Ovary (tissue), 9 donors: ENCODE data around the gene SNRPF. TPM values are rescaled to one million over a fixed set of nuclear protein-coding genes. Genes with fewer than 3 reads are reported as not detected.

Experiments used
- DNase-seq, 5 donors: peaks; one replicate each; pipeline ENCODE4 v3.0.0-alpha.2; 2019 to 2020
- H3K27ac ChIP-seq, 2 donors: fragments of 200-600 bp; one replicate each; pipeline versions ENCODE4 v1.5.1 to v1.8.0; 2019 to 2022
- H3K27me3 ChIP-seq: fragments of 200-600 bp; one replicate; pipeline ENCODE4 v1.8.0; 2022
- H3K36me3 ChIP-seq: fragments of 200-600 bp; sonication (generic); one replicate; pipeline ENCODE4 v1.5.1; 2019
- H3K4me1 ChIP-seq: one replicate; pipeline ENCODE4 v1.8.1; 2013; ENCODE audit warnings: mild to moderate bottlenecking, moderate library complexity; ENCODE audit not compliant: insufficient read depth
- H3K4me3 ChIP-seq: fragments of 200-600 bp; sonication (generic); one replicate; pipeline ENCODE4 v1.5.1; 2017
- H3K9me3 ChIP-seq, 2 donors: fragments of 200-600 bp in 1 of 2; sonication (generic) in 1 of 2; one replicate each; pipeline versions ENCODE4 v1.5.1 to v1.8.1; 2013 to 2019; ENCODE audit warnings: mild to moderate bottlenecking in 1 of 2, moderate library complexity in 1 of 2
- CTCF ChIP-seq, 3 donors: fragments of 450-650 bp in 2 of 3; fragments of 200-600 bp in 1 of 3; IDR thresholded peaks; one replicate each; pipeline versions ENCODE4 v1.5.1 to v1.8.0; 2016 to 2022; ENCODE audit warnings: antibody characterized with exemption in 3 of 3, mild to moderate bottlenecking in 1 of 3
- EP300 ChIP-seq: sonication (generic); formaldehyde crosslinking; IDR thresholded peaks from one replicate; pipeline ENCODE4 v1.6.1; 2017; ENCODE audit warnings: antibody characterized with exemption
- POLR2A ChIP-seq: fragments of 450-650 bp; IDR thresholded peaks from one replicate; pipeline ENCODE4 v1.6.1; 2017; ENCODE audit warnings: antibody characterized with exemption, mild to moderate bottlenecking, moderate library complexity
- WGBS, 3 donors: extraction: QIAGEN DNeasy Blood & Tissue Kit in 1 of 3; methylation state at CpG; one replicate each; pipeline versions ENCODE4 v1.1.5 to v1.1.7; 2013 to 2017; 5-methylcytosine and 5-hydroxymethylcytosine counted together
- intact Hi-C, 4 donors: fragments of 100-400 bp; cut with DNase I; formaldehyde crosslinking; loops; one replicate each; pipeline versions ENCODE4 v1.11.0 to v1.15.1; 2022 to 2023
- polyA plus RNA-seq, 2 donors: library from polyadenylated mRNA; stranded (reverse); fragments of 200-250 nt in 1 of 2; fragments of 350-450 nt in 1 of 2; fragmentation: Illumina TruSeq in 1 of 2; extraction: RNeasy Lipid Tissue Mini Kit (QIAGEN cat#74804) in 1 of 2; gene quantifications; one replicate each; pipeline ENCODE4 v1.2.3, GENCODE V29; 2013 to 2014
- total RNA-seq, 7 donors: library from RNA; depleted of rRNA in 2 of 7; stranded (reverse); fragments of >200 nt in 2 of 7; fragmentation: NEBNext Ultra II Directional in 3 of 7; extraction: Animal tissue kit (Norgen Biotek cat#: 25700) in 3 of 7; gene quantifications; one replicate each; pipeline versions ENCODE4 v1.1.0 to v1.2.4, GENCODE V29; 2016 to 2023
- donor health status: DM: no; HTN: no; CAD: no; lungs with moderate emphysema.
- donor health status: DM: no; HTN: no; CAD: no.
- donor health status: Bipolar disorder and iron deficiency.
- donor health status: DM: yes; HTN: yes; CAD: no.
- donor health status: DM: no; HTN: no; CAD: no.
- donor health status: DM: yes; HTN: yes; CAD: no.

Gene SNRPF
- total and polyA plus RNA-seq, 9 donors = 8.5 to 28.4 (median 17.9) TPM

GRCh38 chr12:95834572-95834971, 24.2 kb upstream of the SNRPF start:
- Histone ChIP-seq H3K27me3 (no peaks in the 10 kb centered on the region), H3K36me3 (no peaks in the 10 kb centered on the region), H3K27ac (no peak overlapping the region), H3K4me1 (no peaks in the 10 kb centered on the region), H3K4me3 (no peak overlapping the region), H3K9me3 (no peaks in the 10 kb centered on the region)
- intact Hi-C loops = no loop called here
- 79 to 95% (median 82%) methylated on average over 1 of the region's 1 CpG for WGBS, 3 donors
- TF ChIP-seq EP300 = no peak
- no peak for TF ChIP-seq CTCF (IDR thresholded peaks at IDR 0.05)
- no peak for DNase-seq

DNA sequence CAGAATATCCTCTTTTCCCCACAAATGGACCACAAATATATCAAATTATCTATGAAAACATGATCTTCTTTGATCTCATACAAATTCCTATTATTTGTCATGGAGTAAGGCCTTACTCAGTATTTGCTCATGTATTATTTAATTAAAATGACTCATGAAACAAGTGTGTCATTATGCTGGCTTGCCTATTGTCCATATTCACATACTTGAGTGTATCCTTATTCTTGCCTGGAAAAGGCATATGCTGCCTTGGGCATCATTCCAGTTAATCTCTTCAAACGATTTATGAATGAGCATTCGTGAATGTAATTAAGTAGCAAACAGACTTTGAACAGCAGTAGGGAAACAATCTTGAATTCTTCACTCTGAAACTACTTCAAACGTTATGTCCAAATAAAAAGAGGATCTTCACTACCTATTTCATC, 22.6 kb upstream of the SNRPF start:
- Histone ChIP-seq H3K27ac (no peak overlapping the region), H3K4me1 (no peaks in the 10 kb centered on the region), H3K36me3 (no peaks in the 10 kb centered on the region), H3K4me3 (no peak overlapping the region), H3K27me3 (no peaks in the 10 kb centered on the region), H3K9me3 (no peaks in the 10 kb centered on the region)
- DNase-seq = no peak
- WGBS, 3 donors = 3 to 4% (median 4%) methylated on average over 3 of the region's 3 CpGs
- intact Hi-C loops = no loop called here
- TF ChIP-seq EP300 (no peak), CTCF (IDR thresholded peaks at IDR 0.05) (no peak), POLR2A (no peak)

- no peaks in the 10 kb centered on the region for H3K9me3 ChIP-seq
- H3K4me3 ChIP-seq = no peak overlapping the region
- 0 to 13% (median 3%) methylated on average over 1 of the region's 1 CpG for WGBS, 3 donors
- no peaks in the 10 kb centered on the region for H3K36me3 ChIP-seq
- intact Hi-C loops = no loop called here
- no peak for TF ChIP-seq EP300
- no peak for TF ChIP-seq CTCF (IDR thresholded peaks at IDR 0.05)
- no peak for TF ChIP-seq POLR2A
- no peak for DNase-seq
- no peak overlapping the region for H3K27ac ChIP-seq
- no peaks in the 10 kb centered on the region for H3K4me1 ChIP-seq
- H3K27me3 ChIP-seq = no peaks in the 10 kb centered on the region
Observed at GRCh38 chr12:95836630-95837239, 22.0 kb upstream of the SNRPF start.

DNA sequence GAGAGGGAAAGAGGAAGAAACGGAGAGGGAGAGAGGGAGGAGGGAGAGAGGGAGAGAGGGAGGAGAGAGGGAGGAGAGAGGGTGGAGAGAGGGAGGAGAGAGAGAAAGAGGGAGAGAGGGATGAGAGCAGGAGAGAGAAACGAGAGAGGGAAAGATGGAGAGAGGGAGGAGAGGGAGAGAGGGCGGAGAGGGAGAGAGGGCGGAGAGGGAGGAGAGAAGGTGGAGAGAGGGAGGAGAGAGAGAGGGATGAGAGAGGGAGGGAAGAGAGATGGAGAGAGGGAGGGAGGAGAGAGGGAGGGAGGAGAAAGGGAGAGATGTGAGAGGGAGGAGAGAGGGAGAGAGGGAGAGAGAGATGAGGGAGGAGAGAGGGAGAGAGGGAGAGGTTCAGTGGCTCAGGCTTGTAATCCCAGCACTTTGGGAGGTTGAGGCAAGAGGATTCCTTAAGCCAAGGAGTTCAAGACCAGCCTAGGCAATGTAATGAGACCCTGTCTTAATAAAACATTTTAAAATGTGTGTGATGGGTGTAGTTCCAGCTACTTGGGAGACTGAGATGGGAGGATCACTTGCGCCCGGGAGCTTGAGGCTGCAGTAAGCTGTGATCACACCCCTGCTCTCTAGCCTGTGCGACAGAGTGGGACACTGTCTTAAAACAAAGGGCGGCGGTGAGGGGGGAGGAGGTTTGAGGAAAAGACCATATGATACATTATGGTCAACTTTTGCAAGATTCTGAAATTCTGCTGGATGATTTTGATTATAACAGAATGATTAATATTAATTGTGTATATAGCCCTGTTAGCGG, 21.3 kb upstream of the SNRPF start:
- no peaks in the 10 kb centered on the region for H3K4me1 ChIP-seq
- H3K9me3 ChIP-seq = no peaks in the 10 kb centered on the region
- 51 to 54% (median 53%) methylated on average over 10 of the region's 10 CpGs for WGBS, 3 donors
- no peaks in the 10 kb centered on the region for H3K27me3 ChIP-seq
- intact Hi-C loops = no loop called here
- no peak for DNase-seq
- no peaks in the 10 kb centered on the region for H3K36me3 ChIP-seq
- H3K4me3 ChIP-seq = no peak overlapping the region
- no peak for TF ChIP-seq POLR2A
- TF ChIP-seq CTCF (IDR thresholded peaks at IDR 0.05) = no peak
- no peak for TF ChIP-seq EP300
- H3K27ac ChIP-seq = no peak overlapping the region
